Fibroblast of villous mesenchyme (primary cell): ENCODE measurements around the gene SPINT2. TPM values are rescaled to one million over a fixed set of nuclear protein-coding genes. Genes with fewer than 3 reads are reported as not detected.
"Not testable (repeated sequence)": the region's sequence is repeated elsewhere in the genome, so short reads cannot be mapped to it uniquely, and the experiment has no call there.

Experiments
- DNase-seq: peaks from one replicate; pipeline ENCODE4 v3.0.0-alpha.2; 2010; ENCODE audit warnings: low read depth
- H3K4me3 ChIP-seq: 2 replicates; pipeline ENCODE4 v1.5.1; 2011; ENCODE audit warnings: low read depth, mild to moderate bottlenecking, low read length
- total RNA-seq: library from RNA; depleted of rRNA; stranded (reverse); fragments of >200 nt; gene quantifications from 2 replicates; pipeline ENCODE4 v1.2.3, GENCODE V29; 2012
- TF ChIP-seq, protein P1 (sequence below): IDR thresholded peaks from 2 replicates; pipeline ENCODE4 v1.5.1; 2012; ENCODE audit warnings: low read depth, mild to moderate bottlenecking, low read length; ENCODE audit not compliant: insufficient read depth

SPINT2 gene
- total RNA-seq, 1 donor, result 3.5 TPM

DNA sequence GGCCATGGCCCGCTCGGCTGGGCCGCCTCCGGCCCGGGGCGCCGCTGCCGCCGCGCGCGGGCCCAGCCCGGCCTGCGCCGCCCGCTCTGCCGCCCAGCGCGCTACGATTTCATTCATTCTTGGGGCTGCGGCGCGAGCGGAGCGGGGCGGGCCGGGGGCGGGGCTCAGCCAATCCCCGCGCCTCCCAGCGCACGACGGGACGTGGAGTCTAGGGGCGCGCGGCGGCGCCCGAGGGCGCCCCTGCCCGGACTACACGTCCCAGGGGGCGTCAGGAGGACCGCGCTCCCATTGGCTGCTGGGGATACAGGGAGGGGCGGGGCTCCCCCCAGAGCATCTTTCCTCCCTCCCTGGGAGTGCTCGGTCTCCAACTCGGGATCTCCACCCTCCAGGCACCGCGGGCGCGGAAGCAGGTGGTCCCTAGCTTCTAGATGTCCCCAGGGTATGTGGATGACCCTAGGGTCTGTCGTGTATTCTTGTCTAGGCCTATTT is 34.7 kb upstream of the SPINT2 start:
- TF ChIP-seq, protein P1, sequence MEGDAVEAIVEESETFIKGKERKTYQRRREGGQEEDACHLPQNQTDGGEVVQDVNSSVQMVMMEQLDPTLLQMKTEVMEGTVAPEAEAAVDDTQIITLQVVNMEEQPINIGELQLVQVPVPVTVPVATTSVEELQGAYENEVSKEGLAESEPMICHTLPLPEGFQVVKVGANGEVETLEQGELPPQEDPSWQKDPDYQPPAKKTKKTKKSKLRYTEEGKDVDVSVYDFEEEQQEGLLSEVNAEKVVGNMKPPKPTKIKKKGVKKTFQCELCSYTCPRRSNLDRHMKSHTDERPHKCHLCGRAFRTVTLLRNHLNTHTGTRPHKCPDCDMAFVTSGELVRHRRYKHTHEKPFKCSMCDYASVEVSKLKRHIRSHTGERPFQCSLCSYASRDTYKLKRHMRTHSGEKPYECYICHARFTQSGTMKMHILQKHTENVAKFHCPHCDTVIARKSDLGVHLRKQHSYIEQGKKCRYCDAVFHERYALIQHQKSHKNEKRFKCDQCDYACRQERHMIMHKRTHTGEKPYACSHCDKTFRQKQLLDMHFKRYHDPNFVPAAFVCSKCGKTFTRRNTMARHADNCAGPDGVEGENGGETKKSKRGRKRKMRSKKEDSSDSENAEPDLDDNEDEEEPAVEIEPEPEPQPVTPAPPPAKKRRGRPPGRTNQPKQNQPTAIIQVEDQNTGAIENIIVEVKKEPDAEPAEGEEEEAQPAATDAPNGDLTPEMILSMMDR, result no peak
- peak overlapping the region; percentile 47 for H3K4me3 ChIP-seq
- DNase-seq, result peak; percentile 88

DNA sequence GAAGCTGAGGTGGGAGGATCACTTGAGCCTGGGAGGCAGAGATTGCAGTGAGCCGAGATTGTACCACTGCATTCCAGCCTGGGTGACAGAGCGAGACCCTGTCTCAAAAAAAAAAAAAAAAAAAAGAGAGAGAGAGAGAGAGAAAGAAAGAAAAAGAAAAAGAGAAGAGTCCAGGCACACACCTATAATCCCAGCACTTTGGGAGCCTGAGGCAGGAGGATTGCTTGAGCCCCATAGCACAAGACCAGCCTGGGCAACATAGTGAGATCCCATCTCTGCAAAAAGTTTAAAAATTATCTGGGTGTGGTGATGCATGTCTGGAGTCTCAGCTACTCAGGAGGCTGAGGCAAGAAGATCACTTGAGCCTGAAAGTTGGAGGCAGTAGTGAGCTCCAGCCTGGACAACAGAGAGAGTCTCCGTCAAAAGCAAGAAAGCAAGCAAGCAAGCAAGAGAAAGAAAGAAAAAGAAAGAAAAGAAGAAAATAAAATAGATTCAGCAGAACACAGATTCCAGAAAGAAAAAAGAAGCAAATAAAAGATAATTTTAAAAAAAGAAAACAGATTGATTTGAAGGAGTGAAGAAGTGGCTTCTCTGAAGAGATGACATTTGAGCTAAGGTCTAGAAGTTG is 33.8 kb upstream of the SPINT2 start:
- H3K4me3 ChIP-seq, DNase-seq: not testable (repeated sequence)

DNA sequence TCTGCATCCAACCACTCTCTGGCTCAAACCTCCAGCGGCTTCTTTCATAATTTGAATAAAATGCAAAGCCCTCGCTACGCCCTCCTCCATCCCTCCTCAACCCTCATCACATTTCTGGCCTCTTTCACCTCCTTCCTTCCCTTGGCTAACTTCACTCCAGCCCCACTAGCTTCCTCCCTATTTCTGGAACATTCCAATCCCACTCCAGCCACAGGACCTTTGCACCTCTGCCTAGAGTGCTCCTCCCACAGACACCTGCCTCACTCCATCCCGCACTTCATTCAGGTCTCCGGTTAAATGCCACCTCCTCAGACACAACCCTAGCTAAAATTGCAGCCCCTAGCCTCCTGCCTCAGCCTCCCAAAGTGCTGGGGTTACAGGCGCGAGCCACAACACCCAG is 32.5 kb upstream of the SPINT2 start:
- no peak for DNase-seq
- no peak overlapping the region for H3K4me3 ChIP-seq
- TF ChIP-seq, protein P1, result no peak

DNA sequence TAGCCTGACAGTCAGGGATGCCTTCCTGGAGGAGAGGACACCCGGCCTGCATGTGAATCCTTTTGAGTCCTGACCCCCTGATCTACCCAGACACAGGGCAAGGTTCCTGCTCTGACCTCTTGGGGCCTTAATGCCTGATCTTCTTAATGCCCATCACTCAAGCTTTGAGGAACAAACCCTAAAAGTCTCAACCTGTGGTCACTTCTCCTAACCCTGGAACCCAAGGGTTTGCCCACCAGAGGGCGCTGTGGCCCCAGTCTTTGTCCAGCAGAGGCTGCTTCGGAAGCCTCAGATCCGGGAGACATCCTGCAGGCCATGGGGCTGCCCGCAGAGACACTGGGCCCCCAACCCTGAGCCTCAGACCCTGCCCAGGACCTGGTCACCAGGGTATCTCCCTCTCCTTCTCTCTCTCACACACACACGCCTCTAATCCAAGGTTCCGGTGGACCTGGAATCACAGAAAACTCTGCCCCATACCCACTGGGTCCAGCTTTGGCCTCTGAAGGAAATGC is 30.6 kb upstream of the SPINT2 start:
- DNase-seq, result peak; percentile 74
- H3K4me3 ChIP-seq, result no peak overlapping the region
- TF ChIP-seq, protein P1, result peak; percentile 84

DNA sequence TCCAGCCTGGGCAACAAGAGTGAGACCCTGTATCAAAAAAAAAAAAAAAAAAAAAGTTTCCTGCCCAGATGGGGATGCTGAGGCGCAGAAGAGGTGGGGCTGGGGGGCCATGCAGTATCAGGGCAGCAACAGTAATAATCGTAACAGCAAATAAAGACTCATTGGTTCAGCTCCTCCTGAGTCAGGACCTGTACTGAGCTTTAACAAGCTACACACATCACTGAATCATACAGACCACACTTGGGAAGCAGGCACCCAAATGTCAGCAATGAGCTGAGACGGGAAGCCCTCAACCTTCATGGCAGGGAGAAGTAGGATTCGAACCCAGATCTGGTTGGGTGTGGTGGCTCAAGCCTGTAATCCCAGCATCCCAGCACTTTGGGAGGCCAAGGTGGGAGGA is 29.8 kb upstream of the SPINT2 start:
- DNase-seq, result no peak
- TF ChIP-seq, protein P1, result no peak
- H3K4me3 ChIP-seq, result no peak overlapping the region

DNA sequence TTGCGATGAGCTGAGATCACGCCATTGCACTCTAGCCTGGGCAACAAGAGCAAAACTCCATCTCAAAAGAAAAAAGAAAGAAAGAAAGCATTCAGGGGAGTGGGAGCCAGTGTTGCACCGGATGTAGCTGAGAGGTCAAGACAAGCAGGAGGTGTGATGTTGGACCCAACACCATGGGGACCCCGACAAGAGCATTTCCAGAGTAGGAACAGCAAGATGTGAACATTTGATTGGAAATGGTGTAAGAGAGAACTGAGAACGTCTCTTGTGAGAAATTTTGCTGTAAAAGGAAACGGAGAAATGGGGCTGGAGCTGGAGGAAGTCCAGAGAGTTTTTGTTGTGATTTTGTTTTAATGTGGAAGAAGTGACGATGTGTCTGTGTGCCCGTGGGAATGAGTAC is 24.6 kb upstream of the SPINT2 start:
- DNase-seq, result no peak
- no peak overlapping the region for H3K4me3 ChIP-seq

DNA sequence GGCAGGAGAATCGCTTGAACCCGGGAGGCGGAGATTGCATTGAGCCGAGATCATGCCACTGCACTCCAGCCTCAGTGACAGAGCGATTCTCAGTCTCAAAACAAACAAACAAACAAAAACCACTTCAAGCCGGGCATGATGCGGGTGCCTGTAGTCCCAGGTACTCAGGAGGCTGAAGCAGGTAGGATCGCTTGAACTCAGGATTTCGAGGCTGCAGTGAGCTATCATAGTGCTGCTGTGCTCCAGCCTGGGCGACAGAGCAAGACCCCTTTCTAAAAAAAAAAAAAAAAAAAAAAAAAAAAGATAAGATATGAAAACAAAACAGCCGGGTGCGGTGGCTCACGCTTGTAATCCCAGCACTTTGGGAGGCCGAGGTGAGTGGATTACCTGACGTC is 21.1 kb upstream of the SPINT2 start:
- DNase-seq, result no peak
- TF ChIP-seq, protein P1, result no peak
- peak overlapping the region; percentile 52 for H3K4me3 ChIP-seq

More for the DNA sequence above, 24.6 kb upstream of the SPINT2 start:
- TF ChIP-seq, protein P1, result no peak
